ENCODE data around the gene METTL1.

GRCh38 chr12:57769594-57769993, 2.3 kb downstream of the METTL1 start:
- no peak for TF ChIP-seq CTCF (IDR thresholded peaks at IDR 0.05)
- no peak for TF ChIP-seq ZFX (IDR thresholded peaks at IDR 0.05; ENCODE audit: borderline replicate concordance)
